HepG2 (cell line): ENCODE results near the gene ABCB8.

Source experiments
- GABPA ChIP-seq, 2 experiments: IDR thresholded peaks; 2 replicates each; pipeline ENCODE4 v1.6.1; 2011 to 2016; ENCODE audit warnings: low read depth in 2 of 2, low read length in 1 of 2, missing biosample characterization in 1 of 2, missing genetic modification characterization in 1 of 2
- ZBTB43 ChIP-seq: sonication (generic); formaldehyde crosslinking; conservative IDR thresholded peaks from 2 replicates; pipeline ENCODE4 v1.4.0; 2020; ENCODE audit warnings: missing genetic modification reagents

DNA sequence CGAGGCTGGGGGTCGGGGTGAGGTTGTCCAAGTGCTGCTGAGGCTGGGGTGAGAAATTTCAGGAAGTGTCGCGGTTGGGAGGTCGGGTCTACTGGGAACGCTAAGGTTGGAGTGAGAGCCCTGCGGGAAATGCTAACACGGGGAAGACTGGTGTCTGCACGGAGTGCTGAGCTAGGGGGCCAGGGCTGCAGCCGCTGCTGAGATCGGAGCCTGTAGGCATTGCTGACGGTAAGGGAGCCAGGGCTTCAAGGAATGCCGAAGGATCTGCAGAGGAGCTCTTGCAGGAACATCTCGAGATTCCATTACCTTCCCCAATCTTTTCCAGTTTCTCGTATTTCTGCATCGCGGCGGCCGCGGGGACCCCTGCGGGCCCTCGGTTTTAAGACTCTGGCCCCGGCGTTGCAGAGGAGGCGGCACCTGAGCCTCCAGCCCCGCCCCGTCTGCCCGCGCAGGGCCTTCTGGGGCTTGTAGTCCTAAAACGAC, 29.3 kb downstream of the ABCB8 start, which contains the start of gene CDK5:
- TF ChIP-seq GABPA (IDR thresholded peaks at IDR 0.05; ENCODE audit: low read depth, low read length) (no peak), GABPA (CRISPR knock-in tag; IDR thresholded peaks at IDR 0.05; ENCODE audit: low read depth) (no peak), ZBTB43 (no peak)
